ENCODE data around the gene TMCO4. TPM values are rescaled to one million over a fixed set of nuclear protein-coding genes. Genes with fewer than 3 reads are reported as not detected.

TMCO4 gene
- total and polyA plus RNA-seq, 2 of the 8 experiments (the other 6 are each of a cell fraction or from before 2014, with no cell fraction given) = 3.0 to 3.1 TPM

DNA sequence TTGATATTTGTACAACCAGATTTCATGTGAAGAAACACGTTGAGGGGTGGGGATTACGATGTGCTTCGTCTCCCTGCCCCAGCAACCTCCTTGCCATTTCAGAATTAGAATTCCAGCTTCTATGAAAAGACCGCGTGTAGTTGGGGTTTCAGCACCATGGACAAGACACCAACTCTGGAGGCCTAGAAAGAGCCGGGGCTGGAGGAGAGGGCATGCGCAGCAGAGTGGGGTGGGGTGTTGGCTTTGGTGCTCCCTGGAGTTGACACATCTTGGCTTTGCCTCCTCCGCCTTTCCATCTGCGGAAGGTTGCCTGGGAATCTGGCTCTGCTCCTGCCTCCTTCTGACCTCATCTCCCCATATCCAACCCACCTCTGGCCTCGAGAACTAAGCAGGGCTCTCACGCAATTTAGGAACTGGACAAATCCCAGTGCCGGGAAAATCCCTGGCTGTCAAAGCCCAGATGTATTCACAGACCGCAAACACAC is 123.2 kb downstream of the TMCO4 start:
- Histone ChIP-seq H3K9ac (replicated peaks in 1 of 4; ENCODE audit: extremely low read depth in 1 of 4, low read depth in 3 of 4, low read length in 3 of 4) (no peak overlapping the region), H2AK5ac (ENCODE audit: low read depth, low read length) (no peak overlapping the region), H2AFZ (ENCODE audit: low read length) (no peak overlapping the region), H3K36me3 (ENCODE audit: control insufficient read depth in 2 of 4, insufficient read depth in 4 of 4, low read length in 3 of 4) (no peaks in the 10 kb centered on the region), H3K4me1 (replicated peaks in 1 of 4; ENCODE audit: control insufficient read depth in 3 of 4, insufficient read depth in 4 of 4, low read length in 3 of 4) (peaks cover 0 to 7% (median 2%) of the 10 kb centered on the region in 4 experiments; a peak in 1 of 7 replicates), H4K91ac (replicated peaks; ENCODE audit: insufficient read length, low read length) (no peak overlapping the region), H3K4ac (replicated peaks; ENCODE audit: insufficient read length, low read depth, low read length) (no peak overlapping the region), H2BK20ac (ENCODE audit: low read length) (no peak overlapping the region), H3K23ac (ENCODE audit: insufficient read length) (no peak overlapping the region), H3K79me2 (ENCODE audit: control insufficient read depth in 1 of 2, insufficient read depth in 2 of 2, low read length in 2 of 2) (no peaks in the 10 kb centered on the region), H2BK120ac (replicated peaks; ENCODE audit: low read depth, low read length) (no peak overlapping the region), H3K56ac (replicated peaks; ENCODE audit: insufficient read length, low read depth, low read length) (no peak overlapping the region), H4K8ac (ENCODE audit: extremely low read depth, insufficient read depth, low read length) (no peak overlapping the region), H4K20me1 (replicated peaks in 1 of 2; ENCODE audit: control insufficient read depth in 1 of 2, insufficient read depth in 2 of 2, low read length in 2 of 2) (peaks cover 0 to 3% of the 10 kb centered on the region in 2 experiments), H2BK5ac (ENCODE audit: low read depth, low read length) (no peak overlapping the region), H3K79me1 (ENCODE audit: low read depth, low read length) (no peaks in the 10 kb centered on the region), H2BK12ac (ENCODE audit: low read depth, low read length) (no peak overlapping the region), H3K23me2 (ENCODE audit: low read depth, low read length) (no peaks in the 10 kb centered on the region; the same call in 1 of the 2 replicates), H3K27ac (ENCODE audit: low read depth, low read length) (no peak overlapping the region), H3K27me3 (replicated peaks in 1 of 4; ENCODE audit: control insufficient read depth in 3 of 4, extremely low read depth in 1 of 4, insufficient read depth in 3 of 4, low read length in 3 of 4) (no peaks in the 10 kb centered on the region; a peak in 2 of 7 replicates), H3K18ac (ENCODE audit: extremely low read depth, low read length) (no peak overlapping the region), H3K4me3 (ENCODE audit: extremely low read depth in 1 of 4, insufficient read depth in 2 of 4, low read depth in 3 of 4, low read length in 4 of 4) (no peak overlapping the region), H4K5ac (ENCODE audit: insufficient read length, low read depth, low read length) (no peak overlapping the region), H3K14ac (ENCODE audit: insufficient read length) (no peak overlapping the region), H2BK15ac (ENCODE audit: low read length) (no peak overlapping the region), H3K4me2 (ENCODE audit: insufficient read depth in 1 of 2, low read depth in 2 of 2, low read length in 2 of 2) (no peak overlapping the region), H3K9me3 (ENCODE audit: insufficient read depth in 2 of 2, low read depth in 1 of 2, low read length in 1 of 2) (no peaks in the 10 kb centered on the region)
- 44% methylated on average over 13 of the region's 13 CpGs; no CpG with 5 or more reads in 1 of the 2 experiments for WGBS, 2 experiments (ENCODE audit: extremely low coverage in 1 of 2, insufficient coverage in 1 of 2, insufficient read length in 1 of 2, insufficient replicate concordance in 2 of 2, low coverage in 1 of 2, low lambda C conversion rate in 2 of 2, missing lambda C conversion rate in 1 of 2)
- ChIA-PET POLR2A (ENCODE audit: partially characterized antibody) (no interaction called here), CTCF (ENCODE audit: partially characterized antibody) (interaction anchor here (1.0 to 5.2 kb wide), 9 partner anchors 8 to 337 kb away, joined by 3 to 46 read pairs (median 4); partner anchors contain the start of gene RNF186)
- peak; percentile 81 for FAIRE-seq
- DNase-seq (ENCODE audit: low read depth in 1 of 2, low spot score in 2 of 2) = peak; percentile 25 to 82
- TF ChIP-seq GTF2F1 (IDR thresholded peaks at IDR 0.05; ENCODE audit: borderline replicate concordance, low read depth, low read length) (no peak), EGR1 (IDR thresholded peaks at IDR 0.05; ENCODE audit: borderline replicate concordance, low read depth, low read length) (no peak), SUZ12 (IDR thresholded peaks at IDR 0.05; ENCODE audit: low read length) (no peak), RAD21 (IDR thresholded peaks at IDR 0.05 in 1 of 2, conservative IDR thresholded peaks at IDR 0.05 in 1 of 2; ENCODE audit: low read depth in 2 of 2, low read length in 2 of 2) (no peak), KDM5A (IDR thresholded peaks at IDR 0.05; ENCODE audit: low read length) (no peak), SIN3A (conservative IDR thresholded peaks at IDR 0.05 in 1 of 2, IDR thresholded peaks at IDR 0.05 in 1 of 2; ENCODE audit: low read depth in 1 of 2, low read length in 2 of 2) (peak; percentile 95 to 98), TAF1 (IDR thresholded peaks at IDR 0.05; ENCODE audit: low read depth, low read length) (no peak), SP4 (IDR thresholded peaks at IDR 0.05; ENCODE audit: low read length) (no peak), SAP30 (IDR thresholded peaks at IDR 0.05; ENCODE audit: insufficient read depth, insufficient replicate concordance, low read length) (peak; percentile 96), POLR2AphosphoS5 (IDR thresholded peaks at IDR 0.05; ENCODE audit: low read depth, low read length) (no peak), PHF8 (conservative IDR thresholded peaks at IDR 0.05; ENCODE audit: low read depth, low read length) (no peak), JUN (IDR thresholded peaks at IDR 0.05; ENCODE audit: low read depth, low read length) (no peak), EZH2 (IDR thresholded peaks at IDR 0.05; ENCODE audit: low read depth, low read length, severe bottlenecking) (no peak), CHD2 (IDR thresholded peaks at IDR 0.05; ENCODE audit: low read length) (no peak)

All from H1 (cell line).